ENCODE measurements around the gene STK39.

STK39 gene

GRCh38 chr2:167937403-167937802 is 310.0 kb downstream of the STK39 start:
- Histone ChIP-seq H3K9ac (no peak overlapping the region), H3K79me2 (ENCODE audit: insufficient read depth, low read depth) (no peaks in the 10 kb centered on the region), H3K4me3 (IDR thresholded peaks at IDR 0.05; ENCODE audit: insufficient read depth, low read depth, low read length) (no peak overlapping the region), H3K4me1 (ENCODE audit: low read depth, poor library complexity, severe bottlenecking) (no peaks in the 10 kb centered on the region), H2AFZ (ENCODE audit: low read depth) (no peak overlapping the region), H3K4me2 (no peak overlapping the region), H4K20me1 (ENCODE audit: insufficient read depth) (no peaks in the 10 kb centered on the region), H3K27ac (no peak overlapping the region), H3K27me3 (ENCODE audit: insufficient read depth, low read depth) (no peaks in the 10 kb centered on the region), H3K36me3 (ENCODE audit: insufficient read depth) (no peaks in the 10 kb centered on the region)
- no peak for TF ChIP-seq CTCF (conservative IDR thresholded peaks at IDR 0.05; ENCODE audit: low read depth, low read length)

GRCh38 chr2:167935803-167936110 is 311.6 kb downstream of the STK39 start:
- no peaks in the 10 kb centered on the region for H3K27me3 ChIP-seq (ENCODE audit: insufficient read depth, low read depth)
- no peak overlapping the region for H3K9ac ChIP-seq
- no peak overlapping the region for H3K27ac ChIP-seq
- no peak overlapping the region for H3K4me3 ChIP-seq (IDR thresholded peaks at IDR 0.05; ENCODE audit: insufficient read depth, low read depth, low read length)
- H4K20me1 ChIP-seq (ENCODE audit: insufficient read depth): no peaks in the 10 kb centered on the region
- H3K36me3 ChIP-seq (ENCODE audit: insufficient read depth): no peaks in the 10 kb centered on the region
- H3K4me2 ChIP-seq: no peak overlapping the region
- no peaks in the 10 kb centered on the region for H3K4me1 ChIP-seq (ENCODE audit: low read depth, poor library complexity, severe bottlenecking)
- no peak overlapping the region for H2AFZ ChIP-seq (ENCODE audit: low read depth)
- no peak for TF ChIP-seq CTCF (conservative IDR thresholded peaks at IDR 0.05; ENCODE audit: low read depth, low read length)
- H3K79me2 ChIP-seq (ENCODE audit: insufficient read depth, low read depth): no peaks in the 10 kb centered on the region

GRCh38 chr2:167933097-167933814 is 314.1 kb downstream of the STK39 start:
- no peaks in the 10 kb centered on the region for H3K4me1 ChIP-seq (ENCODE audit: low read depth, poor library complexity, severe bottlenecking)
- H4K20me1 ChIP-seq (ENCODE audit: insufficient read depth): no peaks in the 10 kb centered on the region
- no peak overlapping the region for H3K4me2 ChIP-seq
- H3K27me3 ChIP-seq (ENCODE audit: insufficient read depth, low read depth): no peaks in the 10 kb centered on the region
- H3K9ac ChIP-seq: no peak overlapping the region
- H2AFZ ChIP-seq (ENCODE audit: low read depth): no peak overlapping the region
- TF ChIP-seq CTCF (conservative IDR thresholded peaks at IDR 0.05; ENCODE audit: low read depth, low read length): no peak
- no peaks in the 10 kb centered on the region for H3K79me2 ChIP-seq (ENCODE audit: insufficient read depth, low read depth)
- no peak overlapping the region for H3K27ac ChIP-seq
- no peak overlapping the region for H3K4me3 ChIP-seq (IDR thresholded peaks at IDR 0.05; ENCODE audit: insufficient read depth, low read depth, low read length)
- H3K36me3 ChIP-seq (ENCODE audit: insufficient read depth): no peaks in the 10 kb centered on the region

GRCh38 chr2:167932123-167932693 is 315.2 kb downstream of the STK39 start:
- H3K9ac ChIP-seq: no peak overlapping the region
- H4K20me1 ChIP-seq (ENCODE audit: insufficient read depth): no peaks in the 10 kb centered on the region
- H3K4me3 ChIP-seq (IDR thresholded peaks at IDR 0.05; ENCODE audit: insufficient read depth, low read depth, low read length): no peak overlapping the region
- H2AFZ ChIP-seq (ENCODE audit: low read depth): no peak overlapping the region
- no peaks in the 10 kb centered on the region for H3K79me2 ChIP-seq (ENCODE audit: insufficient read depth, low read depth)
- no peaks in the 10 kb centered on the region for H3K4me1 ChIP-seq (ENCODE audit: low read depth, poor library complexity, severe bottlenecking)
- TF ChIP-seq CTCF (conservative IDR thresholded peaks at IDR 0.05; ENCODE audit: low read depth, low read length): no peak
- no peaks in the 10 kb centered on the region for H3K36me3 ChIP-seq (ENCODE audit: insufficient read depth)
- H3K27ac ChIP-seq: no peak overlapping the region
- H3K4me2 ChIP-seq: no peak overlapping the region
- no peaks in the 10 kb centered on the region for H3K27me3 ChIP-seq (ENCODE audit: insufficient read depth, low read depth)

Data from KMS-11 (cell line).